Pancreas (tissue), 10 donors: ENCODE data around the gene ZBTB18. TPM values are rescaled to one million over a fixed set of nuclear protein-coding genes. Genes with fewer than 3 reads are reported as not detected.

Experiments used
- ATAC-seq, 4 donors: fragments of 200-7000 bp; cut with Tn5 transposase; one replicate each; pipeline versions ENCODE4 v1.8.0 to v1.9.1; 2020; ENCODE audit warnings: mild to moderate bottlenecking in 4 of 4, moderate library complexity in 4 of 4
- DNase-seq, 6 donors: peaks; one replicate each; pipeline ENCODE4 v3.0.0-alpha.2; 2020
- FAIRE-seq: peaks from 2 replicates; lab custom pipeline; 2012; peaks lifted over from hg19 to GRCh38; lab: Jason Lieb, UNC
- H3K27ac ChIP-seq, 4 donors: fragments of 200-600 bp; sonication (generic); 1 replicate in 3 of 4; 2 replicates in 1 of 4; pipeline versions ENCODE4 v1.5.0 to v1.8.0; 2020
- H3K27me3 ChIP-seq, 4 donors: fragments of 200-600 bp; one replicate each; pipeline ENCODE4 v1.8.0; 2021
- H3K36me3 ChIP-seq, 3 donors: fragments of 200-600 bp; sonication (generic) in 1 of 3; one replicate each; pipeline versions ENCODE4 v1.5.0 to v1.8.0; 2020 to 2021
- H3K4me1 ChIP-seq, 3 donors: fragments of 200-600 bp; one replicate each; pipeline ENCODE4 v1.8.0; 2021
- H3K4me3 ChIP-seq, 4 donors: fragments of 200-600 bp; sonication (generic) in 2 of 4; one replicate each; pipeline versions ENCODE4 v1.5.0 to v1.8.0; 2020 to 2021
- H3K9me3 ChIP-seq, 4 donors: fragments of 200-600 bp; one replicate each; pipeline ENCODE4 v1.8.0; 2021
- CTCF ChIP-seq, 4 donors: fragments of 200-600 bp; sonication (generic) in 3 of 4; IDR thresholded peaks; one replicate each; pipeline versions ENCODE4 v1.5.0 to v1.8.0; 2021; ENCODE audit warnings: antibody characterized with exemption in 4 of 4
- WGBS, 2 donors: extraction: QIAGEN DNeasy Blood & Tissue Kit; methylation state at CpG; one replicate each; pipeline ENCODE4 v1.1.7; 2013; 5-methylcytosine and 5-hydroxymethylcytosine counted together
- intact Hi-C, 3 donors: fragments of 100-400 bp; cut with DNase I; formaldehyde crosslinking; loops; one replicate each; pipeline versions ENCODE4 v1.11.1 to v1.14.2; 2022
- polyA plus RNA-seq, 2 donors: library from polyadenylated mRNA; stranded (reverse); fragments of 200-250 nt; gene quantifications; one replicate each; pipeline ENCODE4 v1.2.3, GENCODE V29; 2013
- total RNA-seq, 6 donors: library from RNA; stranded (reverse); fragmentation: NEBNext Ultra II Directional in 4 of 6; extraction: Animal tissue kit (Norgen Biotek cat#: 25700) in 4 of 6; gene quantifications; one replicate each; pipeline versions ENCODE4 v1.2.1 to v1.2.4, GENCODE V29; 2021 to 2023
- donor health status: healthy with polysubstance abuse.
- donor health status: DM: no; HTN: no; CAD: no; lungs with moderate emphysema.
- donor health status: DM: no; HTN: no; CAD: no.
- donor health status: control.
- donor health status: control.
- donor health status: Bipolar disorder and iron deficiency.
- donor health status: DM: yes; HTN: yes; CAD: no.
- donor health status: DM: no; HTN: no; CAD: no.
- donor health status: DM: no; HTN: no; CAD: no.
- donor health status: DM: yes; HTN: yes; CAD: no.

Gene ZBTB18
- total and polyA plus RNA-seq, 8 donors, result 12.8 to 18.5 (median 14.5) TPM

- Histone ChIP-seq H3K9me3 (peaks cover 0 to 3% (median 0%) of the 10 kb centered on the region in 4 donors), H3K36me3 (no peaks in the 10 kb centered on the region), H3K4me1 (no peaks in the 10 kb centered on the region), H3K4me3 (no peak overlapping the region), H3K27me3 (no peaks in the 10 kb centered on the region), H3K27ac (no peak overlapping the region)
- 91 to 92% methylated on average over 11 of the region's 11 CpGs for WGBS, 2 donors
- intact Hi-C loops, result no loop called here
- TF ChIP-seq CTCF (IDR thresholded peaks at IDR 0.05), result no peak
- FAIRE-seq, result no peak
- DNase-seq, result no peak
- ATAC-seq, result no peak
Observed at GRCh38 chr1:244035358-244035757, 15.7 kb upstream of the ZBTB18 start.

- peaks cover 0 to 3% (median 0%) of the 10 kb centered on the region in 4 donors for H3K9me3 ChIP-seq
- intact Hi-C loops, result no loop called here
- no peak for ATAC-seq
- H3K27me3 ChIP-seq, result no peaks in the 10 kb centered on the region
- no peaks in the 10 kb centered on the region for H3K36me3 ChIP-seq
- WGBS, 2 donors, result 82 to 83% methylated on average over 9 of the region's 9 CpGs
- H3K4me1 ChIP-seq, result no peaks in the 10 kb centered on the region
- no peak overlapping the region for H3K27ac ChIP-seq
- no peak for TF ChIP-seq CTCF (IDR thresholded peaks at IDR 0.05)
- no peak for FAIRE-seq
- no peak overlapping the region for H3K4me3 ChIP-seq
- no peak for DNase-seq
Observed at GRCh38 chr1:244037252-244037651, 13.8 kb upstream of the ZBTB18 start.

GRCh38 chr1:244041466-244042120 lies 9.5 kb upstream of the ZBTB18 start:
- Histone ChIP-seq H3K27ac (no peak overlapping the region), H3K4me3 (no peak overlapping the region), H3K27me3 (no peaks in the 10 kb centered on the region), H3K36me3 (no peaks in the 10 kb centered on the region), H3K9me3 (peaks cover 0 to 3% (median 0%) of the 10 kb centered on the region in 4 donors), H3K4me1 (peaks cover 9 to 11% (median 10%) of the 10 kb centered on the region in 3 donors)
- DNase-seq (no peak), ATAC-seq (no peak), FAIRE-seq (no peak)
- no peak for TF ChIP-seq CTCF (IDR thresholded peaks at IDR 0.05)
- 87 to 90% methylated on average over 4 of the region's 4 CpGs for WGBS, 2 donors
- intact Hi-C loops, result no loop called here

GRCh38 chr1:244042293-244042692 lies 8.8 kb upstream of the ZBTB18 start:
- ATAC-seq (no peak), FAIRE-seq (no peak)
- 97% methylated on average over 3 of the region's 3 CpGs for WGBS, 2 donors

More at GRCh38 chr1:244042293-244042692, 8.8 kb upstream of the ZBTB18 start:
- intact Hi-C loops, result no loop called here
- no peak for TF ChIP-seq CTCF (IDR thresholded peaks at IDR 0.05)
- H3K36me3 ChIP-seq, result no peaks in the 10 kb centered on the region
- H3K9me3 ChIP-seq, result peaks cover 0 to 3% (median 0%) of the 10 kb centered on the region in 4 donors
- DNase-seq, result no peak
- H3K27ac ChIP-seq, result no peak overlapping the region
- no peaks in the 10 kb centered on the region for H3K27me3 ChIP-seq
- peaks cover 12 to 15% (median 14%) of the 10 kb centered on the region in 3 donors for H3K4me1 ChIP-seq
- H3K4me3 ChIP-seq, result no peak overlapping the region
